GM18508 (cell line): Measurements from ENCODE around the gene PCBP4.

Experiments
- ATAC-seq: cut with Tn5 transposase; IDR thresholded peaks from one replicate; pipeline ENCODE4 v1.9.1; 2021; ENCODE audit warnings: moderate number of reproducible peaks; ENCODE audit not compliant: insufficient read depth, unreplicated experiment

Gene PCBP4

DNA sequence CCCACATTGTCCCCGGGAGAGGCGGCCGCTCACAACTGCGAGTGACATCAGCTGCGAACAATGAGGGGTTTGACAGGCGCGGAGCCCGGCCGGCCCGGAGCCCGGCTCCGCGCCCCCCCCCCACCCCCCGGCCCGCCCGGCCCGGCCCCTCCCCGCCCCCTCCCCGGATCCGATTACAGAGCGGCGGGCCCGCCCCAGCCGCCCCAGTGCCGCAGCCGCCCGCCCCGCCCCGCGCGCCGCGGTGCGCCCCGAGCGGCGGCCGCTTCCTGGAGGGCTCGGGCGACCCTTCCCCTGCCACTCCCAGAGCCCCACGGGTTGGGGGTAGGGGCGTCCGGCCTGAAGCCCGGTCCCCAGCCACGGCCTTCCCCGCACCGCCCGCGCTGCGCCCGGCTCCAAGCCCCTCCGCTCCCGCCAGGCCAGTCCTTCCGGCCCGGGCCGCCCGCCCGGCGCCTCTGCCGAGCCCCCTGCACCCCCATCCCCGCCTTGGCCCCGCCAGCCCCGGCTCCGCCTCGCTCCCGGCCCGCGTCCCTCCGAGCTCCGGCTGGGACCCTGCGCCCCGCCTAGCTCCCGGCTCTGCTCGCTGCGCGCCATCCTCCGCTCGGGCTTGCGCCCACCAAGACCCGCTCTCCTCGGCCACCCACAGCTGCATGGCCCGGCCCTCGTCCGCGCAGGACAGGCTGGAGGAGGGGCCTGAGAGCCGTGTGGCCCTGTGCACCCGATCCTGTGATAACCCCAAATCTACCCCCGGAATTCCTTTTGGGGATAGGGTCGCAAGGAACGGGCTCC, at the start of gene PCBP4:
Gene PCBP4, minus strand, starts transcription at position 71 of the 786 bp plus-strand sequence. CDS start 6,214 bp downstream, outside the sequence.
- no peak for ATAC-seq

GRCh38 chr3:52015438-52016228, 48.4 kb upstream of the PCBP4 start:
- ATAC-seq: no peak

- no peak for ATAC-seq
Measured at GRCh38 chr3:52014613-52015012, 47.4 kb upstream of the PCBP4 start.

DNA sequence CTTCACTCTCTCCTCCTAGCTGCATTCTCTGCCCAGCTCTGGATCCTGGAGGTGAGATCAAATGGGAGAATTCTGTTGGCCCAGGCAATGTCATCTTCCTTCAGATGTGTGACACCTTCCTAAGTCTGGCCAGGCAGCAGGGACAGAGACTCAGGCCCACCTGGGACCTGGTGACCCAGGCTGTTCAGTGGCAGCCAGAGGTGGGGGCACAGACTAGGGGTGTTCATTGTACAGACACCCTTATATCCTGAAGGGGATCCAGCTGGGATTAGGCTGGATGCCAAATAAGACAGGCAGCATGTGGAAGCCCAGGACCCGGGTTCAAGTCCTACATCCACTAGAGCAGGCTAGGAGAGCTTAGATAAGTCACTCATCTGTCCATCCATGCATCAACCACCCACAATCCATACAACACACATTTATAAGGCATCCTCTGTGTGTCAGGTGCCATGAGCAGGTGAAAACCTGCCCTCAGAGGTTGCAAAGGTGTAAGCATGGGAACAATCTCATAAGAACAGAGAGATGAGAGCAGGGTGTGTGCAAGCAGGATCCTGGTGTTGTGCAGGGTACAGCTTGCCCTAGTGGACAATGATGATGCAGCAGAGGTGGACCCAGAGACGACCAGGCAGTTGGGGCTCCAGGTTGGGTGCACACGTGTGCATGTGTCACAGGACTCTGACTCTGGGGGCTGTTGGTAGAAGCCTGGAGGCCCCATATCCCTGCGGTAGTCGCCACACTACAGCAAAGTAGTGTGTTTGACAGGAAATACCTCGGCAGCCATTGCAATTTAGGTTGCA, 46.7 kb upstream of the PCBP4 start:
- ATAC-seq: no peak

DNA sequence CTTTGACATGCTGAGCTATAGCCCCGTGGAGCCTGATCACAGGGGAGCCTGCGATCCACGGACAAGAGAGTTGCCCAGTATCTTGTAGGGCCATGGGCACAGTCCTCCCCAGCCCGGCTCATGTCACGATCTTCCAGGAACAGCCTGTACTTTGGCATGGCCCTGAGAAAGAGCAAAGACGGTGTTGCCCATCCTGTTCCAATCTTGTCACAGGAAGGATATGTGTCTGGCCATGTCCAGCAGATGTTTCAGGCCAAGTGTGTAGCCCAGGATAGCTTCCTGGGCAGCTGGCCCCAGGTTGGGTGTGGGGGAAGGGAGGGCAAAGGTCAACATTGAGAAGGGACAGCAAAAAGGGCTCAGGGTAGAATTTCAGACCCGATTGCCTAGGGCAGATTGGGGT, 45.4 kb upstream of the PCBP4 start:
- ATAC-seq: no peak

DNA sequence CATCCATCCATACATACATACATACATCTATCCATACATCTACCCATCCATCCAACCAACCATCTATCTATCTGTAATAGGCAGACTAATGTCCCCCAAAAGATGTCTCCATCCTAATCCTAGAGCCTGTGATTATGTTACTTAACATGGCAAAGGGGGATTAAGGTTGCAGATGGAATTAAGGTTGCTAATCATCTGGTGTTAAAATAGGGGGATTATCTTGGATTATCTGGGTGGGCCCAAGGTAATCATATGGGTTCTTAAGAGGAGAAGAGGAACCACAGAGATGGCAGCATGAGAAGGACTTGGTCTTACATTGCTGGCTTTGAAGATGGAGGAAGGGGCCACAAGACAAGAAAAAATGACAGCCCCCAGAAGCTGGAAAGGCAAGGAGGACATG, 43.2 kb upstream of the PCBP4 start:
- no peak for ATAC-seq

DNA sequence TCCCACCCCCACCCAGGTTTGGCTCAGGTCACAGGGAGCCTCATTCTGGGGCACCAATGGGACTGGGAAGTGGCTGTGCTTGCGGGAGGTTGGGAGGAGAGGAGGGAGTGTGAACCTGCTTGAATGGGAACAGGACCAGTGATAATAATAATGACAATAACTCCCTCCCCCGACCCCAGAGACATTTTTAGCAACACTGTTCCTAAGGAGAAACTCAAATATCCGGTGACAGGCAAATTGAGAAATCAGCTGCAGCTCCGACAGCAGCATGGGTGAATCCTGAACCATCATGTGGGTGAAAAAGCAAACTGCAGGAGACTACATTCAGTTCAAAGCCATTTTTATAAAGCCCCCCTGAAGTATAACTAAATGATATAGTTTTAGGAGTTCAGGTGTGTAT, 40.0 kb upstream of the PCBP4 start:
- ATAC-seq: no peak

DNA sequence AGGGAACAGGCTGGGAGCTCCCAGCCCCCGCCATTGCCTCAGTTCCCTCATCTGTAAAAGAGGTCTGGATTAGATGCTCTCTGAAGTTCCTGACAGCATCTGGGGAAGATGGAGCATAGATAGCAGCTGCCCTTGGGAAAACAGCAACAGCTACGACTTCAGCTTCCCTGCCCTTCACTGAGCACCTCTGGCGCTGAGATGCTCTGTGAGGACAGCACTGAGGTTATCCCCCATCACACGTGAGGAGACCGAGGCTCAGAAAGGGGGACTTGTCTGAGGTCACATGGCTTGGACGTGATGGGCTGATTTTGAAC, 39.5 kb upstream of the PCBP4 start:
- ATAC-seq: no peak

DNA sequence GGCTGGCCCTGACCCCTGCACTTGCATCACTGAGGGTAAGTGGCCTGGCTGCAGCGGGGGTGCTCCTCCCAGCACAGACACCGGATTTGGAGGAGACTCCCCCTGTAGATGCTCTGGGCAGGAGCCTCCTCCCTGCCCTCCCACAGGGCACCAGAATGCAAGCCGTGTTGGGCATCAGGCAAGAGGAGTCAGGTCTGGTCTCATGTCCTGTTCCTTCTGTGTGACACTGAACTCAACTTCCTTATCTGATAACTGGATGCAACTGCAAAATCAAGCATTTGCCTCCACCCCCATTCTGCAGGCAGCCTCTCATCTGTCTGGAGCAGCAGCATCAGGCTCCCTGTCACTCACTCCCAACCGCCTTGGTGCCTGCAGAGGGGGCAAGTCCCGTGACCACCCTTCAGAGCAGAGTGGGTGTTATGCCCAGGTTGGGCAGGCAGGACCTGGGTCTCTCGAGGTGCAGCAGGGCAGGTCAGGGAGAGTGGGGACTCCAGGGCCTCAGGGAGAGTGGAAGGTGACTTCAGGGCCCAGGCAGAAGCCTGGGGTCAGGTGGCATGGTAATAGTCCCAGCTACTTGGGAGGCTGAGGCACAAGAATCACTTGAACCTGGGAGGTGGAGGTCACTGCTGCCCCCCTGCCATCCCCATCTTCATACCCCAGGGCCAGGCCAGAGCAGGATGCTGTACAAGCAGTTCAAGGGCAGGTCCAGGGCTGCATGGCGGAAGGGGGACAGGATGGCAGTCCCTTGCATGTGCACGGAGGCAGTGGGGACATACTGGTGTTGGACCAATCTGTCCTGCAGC, 39.0 kb upstream of the PCBP4 start:
- no peak for ATAC-seq

DNA sequence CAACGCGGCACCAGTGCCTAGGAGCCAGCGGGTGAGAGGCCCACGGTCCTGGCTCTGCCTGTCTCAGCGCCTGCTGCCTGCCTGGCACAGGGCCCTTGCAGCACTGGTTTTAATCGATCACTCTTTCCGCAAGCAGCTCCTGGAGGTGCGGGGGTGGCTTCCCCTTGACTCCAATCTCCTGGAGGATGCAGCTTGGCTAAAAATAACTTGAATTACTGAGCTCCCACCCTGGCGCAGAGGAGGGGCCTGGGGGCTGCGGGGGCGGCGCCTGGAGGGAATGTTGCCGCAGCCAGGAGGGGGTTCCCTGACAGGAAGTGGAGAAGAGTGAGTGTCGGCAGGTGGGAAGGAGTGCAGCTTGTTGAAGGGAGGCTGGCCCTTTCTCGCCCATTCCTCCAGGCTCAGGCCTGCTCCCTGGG, 38.3 kb upstream of the PCBP4 start:
- ATAC-seq: no peak

GRCh38 chr3:52004906-52005395, 37.7 kb upstream of the PCBP4 start:
- ATAC-seq: no peak

- ATAC-seq: no peak
Measured at GRCh38 chr3:52004163-52004787, 37.0 kb upstream of the PCBP4 start.

DNA sequence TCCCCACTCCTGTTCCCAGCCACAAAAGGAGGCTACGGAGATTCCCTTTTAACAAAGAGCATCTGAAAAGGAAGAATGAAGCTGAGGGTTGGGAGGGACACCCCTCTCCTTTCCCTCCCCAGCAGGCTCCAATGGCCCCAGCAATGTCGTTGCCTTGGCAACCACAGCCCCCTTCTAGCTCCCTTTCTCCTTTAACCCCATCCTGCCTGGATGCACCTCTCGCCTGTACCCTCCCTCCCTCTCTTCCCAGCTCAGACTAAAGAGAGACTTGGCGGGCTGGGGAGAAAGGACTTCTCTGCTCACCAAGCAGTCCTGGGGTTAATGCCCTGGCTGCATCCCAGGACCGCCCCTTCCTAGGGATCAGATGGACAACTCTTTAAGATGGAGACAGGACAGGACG, 35.5 kb upstream of the PCBP4 start:
- no peak for ATAC-seq

DNA sequence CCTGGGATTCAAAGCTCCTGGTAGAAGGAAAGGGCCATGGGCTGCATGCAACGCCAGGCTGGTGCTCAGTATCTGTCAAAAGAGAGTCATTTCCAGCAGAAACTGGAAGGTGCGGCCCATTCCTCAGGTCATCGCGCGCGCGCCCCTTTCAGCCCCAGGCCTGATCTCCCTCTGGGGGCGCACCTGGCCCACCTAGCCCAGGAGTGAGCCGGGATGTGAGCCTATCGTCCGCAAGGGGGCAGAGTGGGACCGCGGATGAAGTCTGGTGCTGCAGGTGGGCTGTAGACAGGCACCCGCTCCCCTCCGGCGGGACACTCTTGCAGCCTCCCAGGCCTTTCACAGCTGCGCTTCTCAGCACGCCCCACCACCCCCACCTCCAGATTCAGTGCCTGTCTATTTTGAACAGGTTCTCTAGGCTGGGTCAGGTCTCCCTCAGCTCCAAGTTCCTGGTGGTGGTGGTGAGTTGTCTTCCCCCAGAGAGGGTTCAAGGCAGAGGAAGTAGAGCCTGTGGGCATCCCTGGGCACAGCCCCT, 34.3 kb upstream of the PCBP4 start:
- ATAC-seq: no peak

DNA sequence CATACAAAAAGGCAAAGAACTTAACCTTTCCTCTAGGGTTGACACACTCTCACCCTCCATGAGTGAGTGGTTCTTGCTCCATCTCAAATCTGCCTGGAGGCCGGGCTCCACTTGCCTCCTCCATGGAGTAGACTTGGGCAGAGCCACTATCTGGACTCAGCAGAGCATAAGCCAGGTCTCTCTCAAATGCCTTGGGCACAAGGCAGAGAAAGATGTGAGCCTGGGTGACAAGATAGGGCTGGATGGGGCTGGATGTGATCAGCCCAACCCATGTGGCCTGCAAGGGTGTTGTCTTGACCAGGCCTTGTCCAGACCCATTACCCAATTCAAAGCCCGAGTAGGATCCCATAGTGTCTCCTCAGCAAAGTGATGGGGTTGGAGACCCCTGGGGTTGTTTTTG, 32.6 kb upstream of the PCBP4 start:
- no peak for ATAC-seq

- no peak for ATAC-seq
Measured at GRCh38 chr3:51998774-51999173, 31.5 kb upstream of the PCBP4 start.

DNA sequence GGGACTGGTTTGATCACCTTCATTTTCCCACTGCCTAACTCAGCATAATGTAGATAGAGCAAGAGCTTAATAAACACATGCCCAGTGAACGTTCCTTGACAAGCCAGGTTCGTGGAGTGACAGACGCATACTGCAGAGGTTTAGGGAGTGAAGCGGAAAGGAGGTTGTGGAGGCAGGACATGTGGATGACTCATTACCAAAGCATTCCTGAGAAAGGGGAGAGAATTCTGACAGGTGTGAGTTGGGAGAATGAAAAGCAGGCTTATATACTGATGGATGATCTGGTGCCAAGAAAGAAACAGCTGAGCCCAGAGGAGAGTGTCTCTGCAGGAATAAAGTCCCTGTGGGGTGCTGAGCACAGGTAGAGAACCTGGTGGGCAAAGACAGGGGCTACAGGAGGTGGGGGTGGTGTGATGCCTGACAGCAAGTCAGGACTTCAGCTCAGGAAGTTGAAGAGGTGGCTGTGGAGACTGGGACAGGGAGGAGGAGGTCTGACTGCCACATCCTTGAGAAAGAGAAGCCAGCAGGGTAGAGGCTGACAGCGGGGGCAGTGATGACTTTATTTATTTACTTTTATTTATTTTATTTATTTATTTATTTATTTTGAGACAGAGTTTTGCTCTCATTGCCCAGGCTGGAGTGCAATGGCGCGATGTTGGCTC, 30.8 kb upstream of the PCBP4 start:
- no peak for ATAC-seq

DNA sequence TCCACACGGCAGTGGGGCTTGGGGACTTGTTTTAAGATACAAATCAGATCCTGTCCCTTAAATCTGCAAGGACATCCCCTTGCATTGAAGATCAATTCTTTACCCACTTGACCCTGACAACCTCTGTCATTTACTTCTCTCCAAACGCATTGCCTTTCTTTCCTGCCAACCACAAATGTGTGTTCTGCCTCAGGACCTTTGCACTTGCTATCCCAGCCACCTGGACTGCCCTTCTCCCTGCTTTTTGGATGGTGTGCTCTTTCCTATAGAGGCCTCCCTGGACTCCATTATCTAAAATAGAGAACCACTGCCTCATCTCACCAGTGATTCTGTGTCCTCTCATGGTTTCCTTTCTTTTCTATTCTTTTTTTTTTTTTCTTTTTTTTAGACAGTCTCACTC, 29.9 kb upstream of the PCBP4 start:
- no peak for ATAC-seq
